ENCODE results near the gene TRIM65. TPM values are rescaled to one million over a fixed set of nuclear protein-coding genes. Genes with fewer than 3 reads are reported as not detected.
A peak's percentile ranks its signal among the peaks of the same experiment; 100 is the strongest.

TRIM65 gene
- total and polyA plus RNA-seq, 2 of the 13 experiments (the other 11 are each of a cell fraction or from before 2014, with no cell fraction given): 10.3 to 22.4 TPM

GRCh38 chr17:75872434-75873351 is 24.1 kb downstream of the TRIM65 start (continued):
- TF ChIP-seq ZBTB33 (CRISPR knock-in tag; IDR thresholded peaks at IDR 0.05) (peak; percentile 66; the same call in 1 of the 2 replicates), HINFP (CRISPR knock-in tag; IDR thresholded peaks at IDR 0.05; ENCODE audit: low read depth) (no peak; the same call in 1 of the 2 replicates), PLRG1 (conservative IDR thresholded peaks at IDR 0.05) (no peak), U2AF1 (optimal IDR thresholded peaks at IDR 0.05; ENCODE audit: low read depth, low read length) (no peak), NCOR1 (IDR thresholded peaks at IDR 0.05; ENCODE audit: borderline replicate concordance, low read length) (peak; percentile 95), ZNF280B (CRISPR knock-in tag; IDR thresholded peaks at IDR 0.05; ENCODE audit: borderline replicate concordance) (peak; percentile 69), MEIS2 (CRISPR knock-in tag; IDR thresholded peaks at IDR 0.05) (peak; percentile 89; the same call in 1 of the 2 replicates), ZSCAN12 (CRISPR knock-in tag; IDR thresholded peaks at IDR 0.05) (peak; percentile 91; the same call in 1 of the 2 replicates), SRY (CRISPR knock-in tag; IDR thresholded peaks at IDR 0.05) (peak; percentile 51; the same call in 1 of the 2 replicates), GPN1 (CRISPR knock-in tag; IDR thresholded peaks at IDR 0.05; ENCODE audit: borderline replicate concordance) (no peak), ZMYM4 (CRISPR knock-in tag; IDR thresholded peaks at IDR 0.05) (peak; percentile 58), ZNF264 (CRISPR knock-in tag; IDR thresholded peaks at IDR 0.05) (peak; percentile 75; the same call in 1 of the 2 replicates), SAP130 (CRISPR knock-in tag; IDR thresholded peaks at IDR 0.05; ENCODE audit: low read depth) (peak; percentile 96), MYC (CRISPR knock-in tag; IDR thresholded peaks at IDR 0.05; ENCODE audit: borderline replicate concordance) (peak; percentile 84), TIGD3 (CRISPR knock-in tag; IDR thresholded peaks at IDR 0.05; ENCODE audit: borderline replicate concordance) (0 out of 2 replicates have a peak, but pooled peaks have one; percentile 21), ESRRA (CRISPR knock-in tag; IDR thresholded peaks at IDR 0.05; ENCODE audit: low read depth) (peak; percentile 99), ZNF775 (CRISPR knock-in tag; IDR thresholded peaks at IDR 0.05; ENCODE audit: borderline replicate concordance) (no peak), DZIP1 (CRISPR knock-in tag; IDR thresholded peaks at IDR 0.05) (0 out of 2 replicates have a peak, but pooled peaks have one; percentile 28), ERF (CRISPR knock-in tag; IDR thresholded peaks at IDR 0.05) (peak; percentile 99)

Measured in HepG2 (cell line).